ENCODE results near the gene CHST13. TPM values are rescaled to one million over a fixed set of nuclear protein-coding genes. Genes with fewer than 3 reads are reported as not detected.

The CHST13 gene
- total RNA-seq, 4 donors from 2014 or later = 0.32 TPM; not detected in 3

DNA sequence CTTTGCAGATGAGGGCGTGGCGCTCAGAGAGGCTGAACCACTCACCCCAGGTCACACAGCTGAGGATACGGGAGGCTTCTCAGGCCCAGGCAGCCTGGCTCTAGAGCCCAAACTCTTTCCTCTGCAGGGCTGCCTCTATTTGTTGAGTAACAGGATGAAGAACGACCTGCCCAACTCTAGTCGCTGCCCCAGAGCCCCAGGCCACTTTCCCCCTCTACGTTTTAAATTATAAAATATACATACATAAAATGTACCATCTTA lies 29.1 kb upstream of the CHST13 start:
- no peak for DNase-seq (ENCODE audit: low spot score in 2 of 2)
- no peak overlapping the region for H3K4me3 ChIP-seq (ENCODE audit: low read depth, poor library complexity, severe bottlenecking)
- intact Hi-C loops (cut with DNase I; ENCODE audit: low total_unique reads) = no loop called here
- no peak for TF ChIP-seq POLR2A (IDR thresholded peaks at IDR 0.05)
- TF ChIP-seq, protein P1, sequence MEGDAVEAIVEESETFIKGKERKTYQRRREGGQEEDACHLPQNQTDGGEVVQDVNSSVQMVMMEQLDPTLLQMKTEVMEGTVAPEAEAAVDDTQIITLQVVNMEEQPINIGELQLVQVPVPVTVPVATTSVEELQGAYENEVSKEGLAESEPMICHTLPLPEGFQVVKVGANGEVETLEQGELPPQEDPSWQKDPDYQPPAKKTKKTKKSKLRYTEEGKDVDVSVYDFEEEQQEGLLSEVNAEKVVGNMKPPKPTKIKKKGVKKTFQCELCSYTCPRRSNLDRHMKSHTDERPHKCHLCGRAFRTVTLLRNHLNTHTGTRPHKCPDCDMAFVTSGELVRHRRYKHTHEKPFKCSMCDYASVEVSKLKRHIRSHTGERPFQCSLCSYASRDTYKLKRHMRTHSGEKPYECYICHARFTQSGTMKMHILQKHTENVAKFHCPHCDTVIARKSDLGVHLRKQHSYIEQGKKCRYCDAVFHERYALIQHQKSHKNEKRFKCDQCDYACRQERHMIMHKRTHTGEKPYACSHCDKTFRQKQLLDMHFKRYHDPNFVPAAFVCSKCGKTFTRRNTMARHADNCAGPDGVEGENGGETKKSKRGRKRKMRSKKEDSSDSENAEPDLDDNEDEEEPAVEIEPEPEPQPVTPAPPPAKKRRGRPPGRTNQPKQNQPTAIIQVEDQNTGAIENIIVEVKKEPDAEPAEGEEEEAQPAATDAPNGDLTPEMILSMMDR (IDR thresholded peaks at IDR 0.05) = no peak
- 76 to 81% methylated on average over 6 of the region's 6 CpGs for WGBS, 2 donors

DNA sequence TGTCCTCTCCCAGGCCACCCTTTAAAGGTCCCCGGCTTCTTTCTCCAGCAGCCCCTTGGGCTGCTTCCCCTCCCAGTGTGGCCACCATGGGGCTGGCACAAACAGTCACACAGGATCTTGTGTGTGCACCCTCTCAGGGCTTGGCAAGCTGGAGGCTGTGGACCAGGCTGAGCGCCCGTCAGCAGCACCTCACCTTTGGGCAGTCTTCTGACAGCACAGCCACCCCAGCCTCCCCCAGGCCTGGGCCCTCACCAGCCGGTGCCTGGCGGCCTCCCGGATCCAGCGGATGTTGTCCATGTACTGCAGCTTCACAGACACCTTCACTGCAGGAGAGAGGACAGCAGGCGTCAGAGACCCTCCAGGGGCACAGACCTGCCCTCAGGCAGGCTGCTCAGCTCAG lies 28.2 kb upstream of the CHST13 start:
- TF ChIP-seq, protein P1 (IDR thresholded peaks at IDR 0.05) = no peak
- no peak for TF ChIP-seq POLR2A (IDR thresholded peaks at IDR 0.05)
- no peak overlapping the region for H3K4me3 ChIP-seq (ENCODE audit: low read depth, poor library complexity, severe bottlenecking)
- intact Hi-C loops (cut with DNase I; ENCODE audit: low total_unique reads) = no loop called here
- DNase-seq (ENCODE audit: low spot score in 2 of 2) = no peak
- WGBS, 2 donors = 94 to 95% methylated on average over 6 to 8 of the region's 8 CpGs

DNA sequence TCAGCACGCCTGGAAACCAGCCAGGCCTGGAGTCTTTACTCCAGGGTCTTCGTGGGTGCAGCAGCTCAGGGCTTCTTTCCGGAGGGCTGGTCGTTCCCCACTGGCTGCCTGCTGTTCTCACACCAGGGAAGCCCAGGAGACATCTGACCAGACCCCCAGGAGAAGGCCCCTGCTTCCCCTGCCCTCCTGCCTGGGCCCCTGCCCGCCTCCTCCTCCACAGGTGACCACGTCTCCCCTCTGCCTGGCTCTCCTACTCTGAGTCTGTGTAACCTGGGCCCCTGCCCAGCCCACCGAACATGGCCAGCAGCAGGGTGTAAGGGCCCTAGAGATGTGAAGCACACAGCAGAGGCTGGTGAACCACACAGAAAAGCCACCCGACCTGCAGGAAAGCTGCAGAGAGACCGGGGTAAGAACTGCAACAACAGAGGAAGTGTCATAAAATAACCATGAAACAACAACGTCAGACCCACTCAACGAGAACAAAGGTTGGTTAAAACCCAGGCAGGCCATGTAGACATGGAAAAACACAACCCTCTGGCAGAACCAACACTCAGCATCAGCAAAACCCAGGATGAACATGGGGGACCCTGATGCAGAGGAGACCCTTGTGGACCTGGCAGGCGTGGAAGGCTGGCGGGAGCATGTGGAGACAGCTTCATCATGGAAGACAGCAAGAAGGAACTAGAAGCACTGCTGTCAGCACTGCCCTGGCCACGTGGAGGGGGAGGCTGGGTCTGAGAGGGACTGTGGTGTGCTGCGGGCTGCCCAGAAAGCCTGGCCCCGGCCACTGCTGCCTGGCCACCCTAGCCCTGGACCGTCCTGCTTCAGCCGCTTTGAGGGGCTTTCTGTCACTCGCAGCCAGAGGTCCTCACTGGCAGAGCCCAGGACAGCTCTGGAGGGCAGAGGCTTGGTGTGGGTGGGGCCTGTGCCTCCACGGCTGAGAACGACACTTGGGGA lies 26.8 kb upstream of the CHST13 start:
- no peak overlapping the region for H3K4me3 ChIP-seq (ENCODE audit: low read depth, poor library complexity, severe bottlenecking)
- intact Hi-C loops (cut with DNase I; ENCODE audit: low total_unique reads) = no loop called here
- WGBS, 2 donors = 76 to 80% methylated on average over 21 of the region's 21 CpGs
- no peak for DNase-seq (ENCODE audit: low spot score in 2 of 2)
- TF ChIP-seq, protein P1 (IDR thresholded peaks at IDR 0.05) = no peak
- TF ChIP-seq POLR2A (IDR thresholded peaks at IDR 0.05) = no peak

DNA sequence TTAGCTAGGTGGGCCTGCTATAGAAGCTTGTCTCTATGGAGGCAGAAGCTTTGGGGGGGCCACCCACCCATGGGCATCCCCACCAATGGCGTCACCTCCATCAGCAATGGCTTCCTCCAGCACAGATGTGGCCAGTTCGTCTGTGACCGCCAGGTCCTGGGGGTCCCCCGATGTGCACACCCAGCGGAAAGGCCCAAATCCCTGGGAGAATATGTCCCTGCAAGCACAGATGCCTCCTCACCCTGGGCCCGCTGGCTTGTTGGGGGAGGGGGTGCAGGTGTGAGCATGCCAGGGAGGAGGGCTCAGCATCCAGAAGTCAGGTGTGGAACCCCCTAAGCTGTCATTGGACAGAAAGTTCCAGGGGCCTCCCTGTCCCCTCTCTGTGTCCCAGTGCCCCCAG lies 26.0 kb upstream of the CHST13 start:
- no peak for DNase-seq (ENCODE audit: low spot score in 2 of 2)
- whole genome bisulfite sequencing, 2 donors = 88 to 98% methylated on average over 5 to 6 of the region's 6 CpGs
- TF ChIP-seq, protein P1 (IDR thresholded peaks at IDR 0.05) = no peak
- H3K4me3 ChIP-seq (ENCODE audit: low read depth, poor library complexity, severe bottlenecking) = no peak overlapping the region
- intact Hi-C loops (cut with DNase I; ENCODE audit: low total_unique reads) = no loop called here

DNA sequence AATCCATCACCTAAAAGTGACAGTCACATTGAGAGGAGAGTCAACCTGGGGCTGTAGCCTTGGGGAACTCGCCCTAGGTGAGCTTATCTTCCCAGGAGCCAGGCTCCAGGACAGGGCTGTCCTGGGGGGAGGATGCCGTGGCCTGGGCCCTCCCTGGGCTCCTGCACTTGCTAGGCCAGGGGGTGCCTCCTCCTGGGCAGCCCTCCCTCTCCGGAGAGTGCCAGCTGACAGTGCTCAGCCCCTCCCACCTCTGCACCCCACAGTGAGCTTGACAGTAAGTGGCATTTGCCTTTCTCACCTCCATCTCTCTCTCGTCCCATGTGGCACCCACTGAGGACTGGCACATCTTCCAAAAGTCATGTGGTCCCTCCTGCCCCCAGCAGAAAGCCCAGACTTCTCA lies 25.5 kb upstream of the CHST13 start:
- no peak for DNase-seq (ENCODE audit: low spot score in 2 of 2)
- no peak overlapping the region for H3K4me3 ChIP-seq (ENCODE audit: low read depth, poor library complexity, severe bottlenecking)
- 68 to 85% methylated on average over 3 of the region's 4 CpGs for WGBS, 2 donors
- TF ChIP-seq, protein P1 (IDR thresholded peaks at IDR 0.05) = no peak
- TF ChIP-seq POLR2A (IDR thresholded peaks at IDR 0.05) = no peak
- intact Hi-C loops (cut with DNase I; ENCODE audit: low total_unique reads) = no loop called here

DNA sequence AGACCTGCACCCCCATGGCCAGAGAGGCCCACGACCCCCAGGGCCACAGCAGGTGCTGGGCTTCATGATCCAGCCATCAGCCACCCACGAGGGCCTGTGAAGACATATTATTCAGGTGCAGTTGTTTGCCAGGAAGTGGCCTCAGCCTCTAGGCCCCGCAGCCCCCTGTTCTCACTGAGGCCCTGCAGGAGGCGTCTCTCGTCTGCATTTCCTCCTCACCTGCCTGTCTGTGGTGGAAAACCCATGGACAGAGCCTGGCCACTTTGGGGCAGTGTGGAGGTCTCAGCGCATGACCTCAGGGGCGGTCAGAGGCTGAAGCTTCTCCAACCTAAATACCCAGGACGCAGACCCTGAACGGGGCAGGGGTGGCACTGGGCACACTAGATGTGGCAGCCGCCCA lies 25.0 kb upstream of the CHST13 start:
- H3K4me3 ChIP-seq (ENCODE audit: low read depth, poor library complexity, severe bottlenecking) = no peak overlapping the region
- DNase-seq (ENCODE audit: low spot score in 2 of 2) = no peak
- TF ChIP-seq POLR2A (IDR thresholded peaks at IDR 0.05) = no peak
- TF ChIP-seq, protein P1 (IDR thresholded peaks at IDR 0.05) = no peak
- WGBS, 2 donors = 76 to 82% methylated on average over 8 to 10 of the region's 10 CpGs
- intact Hi-C loops (cut with DNase I; ENCODE audit: low total_unique reads) = no loop called here

All from lower leg skin (tissue), 4 donors.